ENCODE results near the gene COL27A1. TPM values are rescaled to one million over a fixed set of nuclear protein-coding genes. Genes with fewer than 3 reads are reported as not detected.

The COL27A1 gene
- polyA plus RNA-seq, 1 donor (not counting 4 experiments of a cell fraction or from before 2014, with no cell fraction given) = 14.0 TPM

- no peak for DNase-seq (ENCODE audit: low read depth, low spot score)
- no peak overlapping the region for H2AFZ ChIP-seq (ENCODE audit: control insufficient read depth, low read length)
- dilution Hi-C loops (cut with MboI; ENCODE audit: extremely low pct_ligation_motif_present, low sequenced_read_pairs) = no loop called here
These were observed 129.2 kb downstream of the COL27A1 start for GRCh38 chr9:114284316-114285060.

GRCh38 chr9:114285166-114285867 lies 130.0 kb downstream of the COL27A1 start:
- FAIRE-seq = no peak
- Histone ChIP-seq H3K27ac (ENCODE audit: control insufficient read depth, insufficient read depth, low read length) (no peak overlapping the region), H3K9me3 (ENCODE audit: control insufficient read depth, low read depth, low read length) (no peaks in the 10 kb centered on the region)

More at GRCh38 chr9:114284316-114285060, 129.2 kb downstream of the COL27A1 start:
- H3K27ac ChIP-seq (ENCODE audit: control insufficient read depth, insufficient read depth, low read length) = no peak overlapping the region
- H3K79me2 ChIP-seq (ENCODE audit: control insufficient read depth, insufficient read depth, low read length) = no peaks in the 10 kb centered on the region
- H3K4me1 ChIP-seq (ENCODE audit: control insufficient read depth, extremely low read depth, insufficient read depth, low read length) = peaks cover 43% of the 10 kb centered on the region
- no peak overlapping the region for H3K4me2 ChIP-seq (ENCODE audit: control insufficient read depth, extremely low read depth, insufficient read depth, low read depth, low read length)
- FAIRE-seq = no peak
- peaks cover 3 to 8% of the 10 kb centered on the region in 2 experiments for H3K36me3 ChIP-seq (ENCODE audit: control insufficient read depth in 2 of 2, extremely low read depth in 1 of 2, insufficient read depth in 2 of 2, low read length in 2 of 2)
- no peaks in the 10 kb centered on the region for H3K9me3 ChIP-seq (ENCODE audit: control insufficient read depth, low read depth, low read length)
- H3K9me1 ChIP-seq (ENCODE audit: control insufficient read depth, extremely low read depth, insufficient read depth, low read length) = no peaks in the 10 kb centered on the region
- H3K4me3 ChIP-seq (ENCODE audit: control insufficient read depth in 2 of 3, extremely low read depth in 1 of 3, insufficient read depth in 2 of 3, low read depth in 1 of 3, low read length in 3 of 3) = no peak overlapping the region
- no peak for TF ChIP-seq EZH2 (IDR thresholded peaks at IDR 0.05; ENCODE audit: low read length)
- TF ChIP-seq, protein P1, sequence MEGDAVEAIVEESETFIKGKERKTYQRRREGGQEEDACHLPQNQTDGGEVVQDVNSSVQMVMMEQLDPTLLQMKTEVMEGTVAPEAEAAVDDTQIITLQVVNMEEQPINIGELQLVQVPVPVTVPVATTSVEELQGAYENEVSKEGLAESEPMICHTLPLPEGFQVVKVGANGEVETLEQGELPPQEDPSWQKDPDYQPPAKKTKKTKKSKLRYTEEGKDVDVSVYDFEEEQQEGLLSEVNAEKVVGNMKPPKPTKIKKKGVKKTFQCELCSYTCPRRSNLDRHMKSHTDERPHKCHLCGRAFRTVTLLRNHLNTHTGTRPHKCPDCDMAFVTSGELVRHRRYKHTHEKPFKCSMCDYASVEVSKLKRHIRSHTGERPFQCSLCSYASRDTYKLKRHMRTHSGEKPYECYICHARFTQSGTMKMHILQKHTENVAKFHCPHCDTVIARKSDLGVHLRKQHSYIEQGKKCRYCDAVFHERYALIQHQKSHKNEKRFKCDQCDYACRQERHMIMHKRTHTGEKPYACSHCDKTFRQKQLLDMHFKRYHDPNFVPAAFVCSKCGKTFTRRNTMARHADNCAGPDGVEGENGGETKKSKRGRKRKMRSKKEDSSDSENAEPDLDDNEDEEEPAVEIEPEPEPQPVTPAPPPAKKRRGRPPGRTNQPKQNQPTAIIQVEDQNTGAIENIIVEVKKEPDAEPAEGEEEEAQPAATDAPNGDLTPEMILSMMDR (optimal IDR thresholded peaks at IDR 0.05 in 1 of 3, IDR thresholded peaks at IDR 0.05 in 1 of 3, conservative IDR thresholded peaks at IDR 0.05 in 1 of 3; ENCODE audit: extremely low read depth in 1 of 3, insufficient read depth in 2 of 3, low read length in 3 of 3) = no peak
- no peaks in the 10 kb centered on the region for H4K20me1 ChIP-seq (ENCODE audit: control insufficient read depth, extremely low read depth, insufficient read depth, low read length)
- no peaks in the 10 kb centered on the region for H3K27me3 ChIP-seq (ENCODE audit: control insufficient read depth, extremely low read depth, insufficient read depth, low read length)
- H3K9ac ChIP-seq (ENCODE audit: control insufficient read depth, extremely low read depth, insufficient read depth, low read length) = no peak overlapping the region

More at GRCh38 chr9:114285166-114285867, 130.0 kb downstream of the COL27A1 start:
- H3K27me3 ChIP-seq (ENCODE audit: control insufficient read depth, extremely low read depth, insufficient read depth, low read length) = no peaks in the 10 kb centered on the region
- H4K20me1 ChIP-seq (ENCODE audit: control insufficient read depth, extremely low read depth, insufficient read depth, low read length) = no peaks in the 10 kb centered on the region
- H3K4me1 ChIP-seq (ENCODE audit: control insufficient read depth, extremely low read depth, insufficient read depth, low read length) = peaks cover 42% of the 10 kb centered on the region
- no peak overlapping the region for H2AFZ ChIP-seq (ENCODE audit: control insufficient read depth, low read length)
- H3K4me2 ChIP-seq (ENCODE audit: control insufficient read depth, extremely low read depth, insufficient read depth, low read depth, low read length) = no peak overlapping the region
- TF ChIP-seq, protein P1 (optimal IDR thresholded peaks at IDR 0.05 in 1 of 3, IDR thresholded peaks at IDR 0.05 in 1 of 3, conservative IDR thresholded peaks at IDR 0.05 in 1 of 3; ENCODE audit: extremely low read depth in 1 of 3, insufficient read depth in 2 of 3, low read length in 3 of 3) = no peak
- no peak for TF ChIP-seq EZH2 (IDR thresholded peaks at IDR 0.05; ENCODE audit: low read length)
- H3K79me2 ChIP-seq (ENCODE audit: control insufficient read depth, insufficient read depth, low read length) = no peaks in the 10 kb centered on the region
- DNase-seq (ENCODE audit: low read depth, low spot score) = no peak
- peaks cover 3 to 8% of the 10 kb centered on the region in 2 experiments for H3K36me3 ChIP-seq (ENCODE audit: control insufficient read depth in 2 of 2, extremely low read depth in 1 of 2, insufficient read depth in 2 of 2, low read length in 2 of 2)
- dilution Hi-C loops (cut with MboI; ENCODE audit: extremely low pct_ligation_motif_present, low sequenced_read_pairs) = no loop called here
- H3K9me1 ChIP-seq (ENCODE audit: control insufficient read depth, extremely low read depth, insufficient read depth, low read length) = no peaks in the 10 kb centered on the region
- H3K4me3 ChIP-seq (ENCODE audit: control insufficient read depth in 2 of 3, extremely low read depth in 1 of 3, insufficient read depth in 2 of 3, low read depth in 1 of 3, low read length in 3 of 3) = no peak overlapping the region
- H3K9ac ChIP-seq (ENCODE audit: control insufficient read depth, extremely low read depth, insufficient read depth, low read length) = no peak overlapping the region

Data from keratinocyte (primary cell).